A549 (cell line): Measurements from ENCODE around the gene EIF4B.

ENCODE experiments used
- EHMT2 ChIP-seq: fragments of 200-600 bp; sonication (generic); IDR thresholded peaks from 2 replicates; pipeline ENCODE4 v1.6.1; 2016; ENCODE audit warnings: antibody characterized with exemption, low read depth, mild to moderate bottlenecking, moderate library complexity
- JUN ChIP-seq, 2 experiments: fragments of >200 bp; sonication (Bioruptor Twin); formaldehyde crosslinking; IDR thresholded peaks; 2 replicates in 1 of 2; 3 replicates in 1 of 2; pipeline ENCODE4 v1.6.1; 2016 to 2017
- KDM1A ChIP-seq: fragments of 200-600 bp; sonication (generic); IDR thresholded peaks from 2 replicates; pipeline ENCODE4 v1.6.1; 2016; ENCODE audit warnings: low read depth, mild to moderate bottlenecking
- MAFK ChIP-seq: fragments of 450-650 bp; IDR thresholded peaks from 2 replicates; pipeline ENCODE4 v1.6.1; 2014; ENCODE audit not compliant: partially characterized antibody
- MAZ ChIP-seq: fragments of 150-350 bp; IDR thresholded peaks from 2 replicates; pipeline ENCODE4 v1.6.1; 2014; ENCODE audit warnings: antibody characterized with exemption, low read depth, low read length, borderline replicate concordance
- POLR2AphosphoS2 ChIP-seq: conservative IDR thresholded peaks from 2 replicates; pipeline ENCODE4 v1.6.1; 2012; ENCODE audit warnings: low read length, improper control_type of control experiment, inconsistent platforms
- RAD21 ChIP-seq, 2 experiments: fragments of >200 bp in 1 of 2; sonication (Bioruptor Twin) in 1 of 2; formaldehyde crosslinking in 1 of 2; IDR thresholded peaks in 1 of 2; conservative IDR thresholded peaks in 1 of 2; 2 replicates in 1 of 2; 3 replicates in 1 of 2; pipeline ENCODE4 v1.6.1; 2012 to 2018; ENCODE audit warnings: inconsistent platforms in 1 of 2
- RFX5 ChIP-seq: fragments of 450-650 bp; IDR thresholded peaks from 2 replicates; pipeline ENCODE4 v1.7.1; 2014; ENCODE audit warnings: antibody characterized with exemption, mild to moderate bottlenecking, moderate library complexity
- RNF2 ChIP-seq: fragments of 200-600 bp; sonication (generic); IDR thresholded peaks from 2 replicates; pipeline ENCODE4 v1.6.1; 2016; ENCODE audit warnings: low read depth, mild to moderate bottlenecking, antibody characterized with exemption, moderate library complexity, borderline replicate concordance
- SMC3 ChIP-seq: fragments of >200 bp; sonication (Bioruptor Twin); formaldehyde crosslinking; IDR thresholded peaks from 3 replicates; pipeline ENCODE4 v1.6.1; 2018; ENCODE audit warnings: inconsistent platforms
- TF ChIP-seq, protein P1 (sequence below): fragments of >200 bp; sonication (Bioruptor Twin); formaldehyde crosslinking; IDR thresholded peaks from 3 replicates; pipeline ENCODE4 v1.5.1; 2016

DNA sequence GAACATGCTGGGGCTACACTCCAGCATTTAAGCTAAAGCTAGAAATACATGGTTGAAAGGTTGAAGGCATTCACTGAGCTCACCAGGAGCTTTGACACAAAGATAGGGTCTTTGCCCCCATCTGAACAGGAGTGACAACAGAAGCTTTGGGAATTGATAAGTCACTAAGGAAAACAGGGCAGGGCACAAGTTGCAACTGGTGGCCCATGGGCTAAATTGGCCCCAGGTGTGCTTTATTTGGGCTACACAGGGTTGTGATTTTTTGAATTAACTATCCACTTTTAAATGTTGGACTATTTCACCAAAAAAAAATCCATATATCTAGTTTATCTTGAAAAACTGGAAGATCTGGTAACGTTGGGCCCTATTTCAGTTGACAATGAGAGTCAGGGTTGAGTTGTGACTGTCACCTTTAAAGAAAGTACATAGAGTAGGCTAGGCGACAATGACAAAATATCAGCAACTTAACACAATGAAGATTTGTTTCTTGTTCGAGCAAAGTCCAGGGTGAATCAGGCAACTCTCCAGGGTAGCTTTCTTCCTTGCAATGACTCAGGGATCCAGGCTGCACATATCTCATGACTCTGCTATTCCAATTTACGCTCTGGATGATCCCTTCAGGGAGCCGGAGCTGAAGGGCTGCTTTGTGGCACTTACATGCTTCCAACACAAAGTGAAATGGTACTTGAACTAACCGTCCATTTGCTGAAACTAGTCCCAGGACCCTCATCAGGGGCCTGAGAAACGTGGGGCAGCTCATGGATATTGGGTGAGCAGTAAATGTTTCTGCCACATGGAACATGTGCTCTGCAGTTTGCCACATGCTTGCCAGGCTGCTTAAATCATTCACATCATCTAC lies 13.3 kb upstream of the EIF4B start:
- peak in 1 of 2 experiments; percentile 50; a peak in 2 of 5 replicates for TF ChIP-seq JUN (IDR thresholded peaks at IDR 0.05)
- no peak for TF ChIP-seq RAD21 (conservative IDR thresholded peaks at IDR 0.05 in 1 of 2, IDR thresholded peaks at IDR 0.05 in 1 of 2)
- no peak for TF ChIP-seq SMC3
- TF ChIP-seq POLR2AphosphoS2, result no peak
- TF ChIP-seq, protein P1, sequence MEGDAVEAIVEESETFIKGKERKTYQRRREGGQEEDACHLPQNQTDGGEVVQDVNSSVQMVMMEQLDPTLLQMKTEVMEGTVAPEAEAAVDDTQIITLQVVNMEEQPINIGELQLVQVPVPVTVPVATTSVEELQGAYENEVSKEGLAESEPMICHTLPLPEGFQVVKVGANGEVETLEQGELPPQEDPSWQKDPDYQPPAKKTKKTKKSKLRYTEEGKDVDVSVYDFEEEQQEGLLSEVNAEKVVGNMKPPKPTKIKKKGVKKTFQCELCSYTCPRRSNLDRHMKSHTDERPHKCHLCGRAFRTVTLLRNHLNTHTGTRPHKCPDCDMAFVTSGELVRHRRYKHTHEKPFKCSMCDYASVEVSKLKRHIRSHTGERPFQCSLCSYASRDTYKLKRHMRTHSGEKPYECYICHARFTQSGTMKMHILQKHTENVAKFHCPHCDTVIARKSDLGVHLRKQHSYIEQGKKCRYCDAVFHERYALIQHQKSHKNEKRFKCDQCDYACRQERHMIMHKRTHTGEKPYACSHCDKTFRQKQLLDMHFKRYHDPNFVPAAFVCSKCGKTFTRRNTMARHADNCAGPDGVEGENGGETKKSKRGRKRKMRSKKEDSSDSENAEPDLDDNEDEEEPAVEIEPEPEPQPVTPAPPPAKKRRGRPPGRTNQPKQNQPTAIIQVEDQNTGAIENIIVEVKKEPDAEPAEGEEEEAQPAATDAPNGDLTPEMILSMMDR, result no peak
- TF ChIP-seq KDM1A, result no peak
- TF ChIP-seq RNF2, result no peak
- TF ChIP-seq MAZ, result no peak
- no peak for TF ChIP-seq RFX5
- TF ChIP-seq MAFK, result peak; percentile 98
- TF ChIP-seq EHMT2, result no peak
